HepG2 (cell line): ENCODE results near the gene EIF4E1B. TPM values are rescaled to one million over a fixed set of nuclear protein-coding genes. Genes with fewer than 3 reads are reported as not detected.

Source experiments
- ATAC-seq: fragments of 200-7000 bp; cut with Tn5 transposase; 3 replicates; pipeline ENCODE4 v1.9.1; 2020; ENCODE audit warnings: mild to moderate bottlenecking, moderate library complexity
- BruUV-seq: library from RNA; stranded (reverse); fragments of 400-500 nt; replicated peaks from 2 replicates; lab custom pipeline; 2021; lab: Mats Ljungman, UMichigan
- CTCF ChIA-PET: fragments of 300-600 bp; formaldehyde crosslinking; extraction: SDS; loops from one replicate; lab custom pipeline; 2021; ENCODE audit warnings: low total read pairs, inconsistent platforms, low intra/inter-chr PET ratio; lab: Yijun Ruan, JAX
- POLR2A ChIA-PET: fragments of 350-600 bp; sonication (Branson Sonifier 250); formaldehyde crosslinking; loops from one replicate; lab custom pipeline; 2020; ENCODE audit warnings: antibody characterized with exemption, inconsistent platforms; lab: Yijun Ruan, JAX
- DNase-seq: peaks from one replicate; pipeline ENCODE4 v3.0.0-alpha.2; 2015; ENCODE audit warnings: low spot score
- FAIRE-seq: peaks from 3 replicates; lab custom pipeline; 2011; peaks lifted over from hg19 to GRCh38; lab: Jason Lieb, UNC
- H2AFZ ChIP-seq: one replicate; pipeline ENCODE4 v1.6.1; 2011; ENCODE audit warnings: low read length, inconsistent platforms
- H3K27ac ChIP-seq: fragments of 300-600 bp; 3 replicates; pipeline ENCODE4 v1.8.0; 2011; ENCODE audit warnings: mixed run types, mild to moderate bottlenecking, mixed read lengths, low read length, inconsistent platforms; ENCODE audit not compliant: insufficient read depth; ENCODE audit errors: extremely low read length
- H3K27me3 ChIP-seq, 2 experiments: fragments of 200-600 bp in 1 of 2; 2 replicates in 1 of 2; 3 replicates in 1 of 2; pipeline versions ENCODE4 v1.6.0 to v1.8.0; 2011; ENCODE audit warnings: low read length in 2 of 2, mild to moderate bottlenecking in 2 of 2, moderate library complexity in 2 of 2, inconsistent platforms in 1 of 2; ENCODE audit not compliant: insufficient read depth in 2 of 2, control insufficient read depth in 1 of 2
- H3K36me3 ChIP-seq, 2 experiments: fragments of 200-600 bp in 1 of 2; replicated peaks in 1 of 2; 2 replicates in 1 of 2; 3 replicates in 1 of 2; pipeline versions ENCODE4 v1.5.1 to v1.8.0; 2011; ENCODE audit warnings: low read length in 2 of 2, inconsistent platforms in 1 of 2; ENCODE audit not compliant: insufficient read depth in 2 of 2, control insufficient read depth in 1 of 2
- H3K4me1 ChIP-seq: 2 replicates; pipeline ENCODE4 v1.5.1; 2012; ENCODE audit warnings: low read length, inconsistent platforms; ENCODE audit not compliant: insufficient read depth
- H3K4me2 ChIP-seq: 2 replicates; pipeline ENCODE4 v1.6.0; 2011; ENCODE audit warnings: low read depth, low read length, inconsistent platforms
- H3K4me3 ChIP-seq, 3 experiments: fragments of 200-600 bp in 1 of 3; sonication (generic), shearing (Covaris generic) in 1 of 3; replicated peaks in 1 of 3; 2 replicates each; pipeline ENCODE4 v1.5.1; 2011 to 2016; ENCODE audit warnings: low read length in 3 of 3, inconsistent platforms in 2 of 3, low read depth in 2 of 3, mild to moderate bottlenecking in 2 of 3, control low read depth in 1 of 3, mixed read lengths in 1 of 3; ENCODE audit not compliant: insufficient read depth in 1 of 3
- H3K79me2 ChIP-seq: one replicate; pipeline ENCODE4 v1.6.1; 2011; ENCODE audit warnings: low read length, inconsistent platforms; ENCODE audit not compliant: insufficient read depth
- H3K9ac ChIP-seq: 2 replicates; pipeline ENCODE4 v1.6.0; 2011; ENCODE audit warnings: mild to moderate bottlenecking, low read depth, low read length, inconsistent platforms; ENCODE audit not compliant: insufficient read depth
- H3K9me3 ChIP-seq: 2 replicates; pipeline ENCODE4 v1.5.1; 2012; ENCODE audit warnings: mild to moderate bottlenecking, low read length
- H4K20me1 ChIP-seq: 2 replicates; pipeline ENCODE4 v1.6.0; 2011; ENCODE audit warnings: inconsistent platforms, mild to moderate bottlenecking, low read length, moderate library complexity; ENCODE audit not compliant: insufficient read depth
- BCL3 ChIP-seq: sonication (generic); formaldehyde crosslinking; IDR thresholded peaks from 2 replicates; pipeline ENCODE4 v1.5.1; 2020; ENCODE audit warnings: mild to moderate bottlenecking, missing genetic modification reagents, moderate library complexity
- MTA3 ChIP-seq: sonication (generic); formaldehyde crosslinking; IDR thresholded peaks from 2 replicates; pipeline ENCODE4 v1.4.0; 2020; ENCODE audit warnings: missing genetic modification reagents
- RNF219 ChIP-seq: sonication (generic); formaldehyde crosslinking; IDR thresholded peaks from 2 replicates; pipeline ENCODE4 v1.5.0; 2020; ENCODE audit warnings: mild to moderate bottlenecking, missing genetic modification reagents
- SIN3B ChIP-seq: fragments of 150-350 bp; IDR thresholded peaks from 2 replicates; pipeline ENCODE4 v1.6.1; 2014; ENCODE audit warnings: low read length
- ZNF414 ChIP-seq: sonication (generic); formaldehyde crosslinking; IDR thresholded peaks from 2 replicates; pipeline ENCODE4 v1.5.0; 2020; ENCODE audit warnings: missing genetic modification reagents
- ZNF776 ChIP-seq: sonication (generic); formaldehyde crosslinking; IDR thresholded peaks from 2 replicates; pipeline ENCODE4 v1.4.0; 2020; ENCODE audit warnings: mild to moderate bottlenecking, missing genetic modification reagents
- WGBS: methylation state at CpG from one replicate; pipeline ENCODE4 v1.1.6; 2017; ENCODE audit warnings: low lambda C conversion rate; 5-methylcytosine and 5-hydroxymethylcytosine counted together
- in situ Hi-C: cut with HindIII; loops from 2 replicates; pipeline ENCODE4 v1.10.0; 2017; ENCODE audit warnings: low pct_unique_long_range_greater_than_20kb; ENCODE audit not compliant: extremely low pct_ligation_motif_present
- intact Hi-C: fragments of 100-400 bp; cut with micrococcal nuclease; formaldehyde crosslinking; loops from one replicate; pipeline ENCODE4 v1.10.0; 2022; ENCODE audit not compliant: unreplicated experiment
- polyA plus RNA-seq, 8 experiments: library from polyadenylated mRNA; depleted of rRNA in 3 of 8; stranded (reverse) in 7 of 8; unstranded in 1 of 8; fragments of >200 nt; fragmentation: Illumina TruSeq in 4 of 8; extraction: Trizol in 4 of 8; gene quantifications; 2 replicates each; pipeline versions ENCODE4 v1.2.1 to v1.2.3, GENCODE V29; 2011 to 2016; ENCODE audit warnings: low read depth in 4 of 8, missing spikeins in 1 of 8, mixed read lengths in 1 of 8; ENCODE audit not compliant: insufficient read depth in 1 of 8
- total RNA-seq, 5 experiments: library from RNA; depleted of rRNA; stranded (reverse); fragments of >200 nt; fragmentation: Illumina TruSeq; extraction: Trizol; gene quantifications; 2 replicates each; pipeline ENCODE4 v1.2.3, GENCODE V29; 2016; ENCODE audit warnings: low read depth in 1 of 5

The EIF4E1B gene
- total and polyA plus RNA-seq, 2 of the 13 experiments (the other 11 are each of a cell fraction or from before 2014, with no cell fraction given): not detected

GRCh38 chr5:176652136-176652535, 21.7 kb downstream of the EIF4E1B start:
- DNase-seq (no peak), ATAC-seq (no peak), FAIRE-seq (no peak)
- Histone ChIP-seq H3K79me2 (no peaks in the 10 kb centered on the region), H4K20me1 (no peaks in the 10 kb centered on the region), H3K27me3 (no peaks in the 10 kb centered on the region), H3K27ac (no peak overlapping the region), H3K36me3 (no peaks in the 10 kb centered on the region; a peak in 1 of 5 replicates), H2AFZ (no peak overlapping the region), H3K9ac (no peak overlapping the region), H3K9me3 (no peaks in the 10 kb centered on the region), H3K4me2 (no peak overlapping the region), H3K4me1 (peaks cover 11% of the 10 kb centered on the region), H3K4me3 (no peak overlapping the region)
- POLR2A ChIA-PET: no interaction called here
- CTCF ChIA-PET: no interaction called here
- in situ Hi-C loops: no loop called here
- 84% methylated on average over 8 of the region's 8 CpGs for WGBS
- intact Hi-C loops: no loop called here
- no TSS peak for BruUV-seq
- no peak for TF ChIP-seq BCL3 (CRISPR knock-in tag)
- TF ChIP-seq MTA3 (CRISPR knock-in tag): no peak
- no peak for TF ChIP-seq RNF219
- TF ChIP-seq ZNF414 (CRISPR knock-in tag): no peak
- TF ChIP-seq SIN3B: no peak
- no peak for TF ChIP-seq ZNF776 (CRISPR knock-in tag)
